GM12872 (cell line): ENCODE data around the gene DRD3.

Source experiments
- CTCF ChIP-seq: IDR thresholded peaks from 3 replicates; pipeline ENCODE4 v1.5.1; 2011; ENCODE audit warnings: low read depth, mild to moderate bottlenecking, low read length, moderate library complexity; ENCODE audit not compliant: insufficient read depth

DRD3 gene

GRCh38 chr3:114093016-114093380 is 85.9 kb downstream of the DRD3 start:
- no peak for TF ChIP-seq CTCF

- TF ChIP-seq CTCF, result no peak
These were observed 86.5 kb downstream of the DRD3 start for GRCh38 chr3:114092151-114093015.

DNA sequence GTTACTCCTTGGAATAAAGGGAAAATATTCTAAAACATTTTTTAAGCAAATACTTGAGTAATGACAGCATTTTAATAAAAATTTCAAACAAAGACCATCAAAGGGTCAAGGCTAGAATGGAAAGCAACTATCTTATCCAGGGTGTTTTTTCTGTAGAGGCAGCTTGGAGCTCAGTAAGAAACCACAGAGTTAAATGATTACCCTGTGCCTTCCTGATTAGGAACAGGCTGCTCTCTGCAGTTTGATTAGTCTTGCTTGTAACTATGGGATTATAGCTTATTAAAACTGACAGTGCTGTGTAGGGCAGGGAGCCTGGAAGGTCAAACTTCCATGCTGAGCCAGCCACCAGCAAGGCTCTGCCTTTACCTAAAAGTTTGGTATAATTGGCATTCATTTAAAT is 89.2 kb downstream of the DRD3 start:
- no peak for TF ChIP-seq CTCF

DNA sequence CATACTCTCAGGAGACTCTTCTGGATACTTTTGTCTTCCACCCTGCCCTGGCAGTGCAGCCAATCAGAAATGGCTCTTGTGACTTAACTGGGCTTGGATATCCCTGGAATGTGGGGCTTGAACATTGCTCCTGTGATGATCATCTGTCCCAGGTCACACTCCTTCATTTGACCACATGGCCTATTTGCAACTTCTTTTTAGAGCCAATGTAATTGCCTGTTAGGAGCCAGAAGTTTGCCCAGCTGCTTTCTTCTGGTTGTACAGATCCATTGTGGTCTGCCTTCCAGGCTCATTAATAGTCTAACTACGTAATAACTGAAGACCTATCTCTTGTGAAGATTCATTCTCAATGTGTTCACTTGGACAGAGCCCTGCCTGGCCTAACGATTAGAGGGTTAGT is 92.5 kb downstream of the DRD3 start:
- TF ChIP-seq CTCF, result no peak

GRCh38 chr3:114083112-114083511 is 95.7 kb downstream of the DRD3 start:
- no peak for TF ChIP-seq CTCF

DNA sequence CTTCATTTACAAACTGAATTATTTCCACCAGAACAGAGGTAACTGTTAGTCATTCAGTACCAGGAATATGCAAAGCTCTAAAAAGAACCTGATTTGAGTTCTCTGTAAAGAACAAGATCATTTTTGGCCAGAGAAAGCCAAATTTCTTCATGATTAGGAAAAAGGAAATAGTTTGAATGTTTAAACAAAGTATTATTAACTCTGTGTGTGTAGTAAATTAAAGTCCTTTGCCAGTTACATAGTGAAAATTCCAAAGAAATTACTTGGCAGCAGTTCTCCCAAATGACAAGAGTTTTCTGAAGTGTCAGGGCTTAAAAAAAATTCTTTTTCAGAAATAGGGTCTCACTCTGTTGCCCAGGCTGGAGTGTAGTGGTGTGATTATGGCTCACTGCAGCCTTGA is 97.8 kb downstream of the DRD3 start:
- TF ChIP-seq CTCF, result no peak

- TF ChIP-seq CTCF, result no peak
These were observed 98.7 kb downstream of the DRD3 start for GRCh38 chr3:114080201-114080600.
